ENCODE measurements around the gene PPP6R3. TPM values are rescaled to one million over a fixed set of nuclear protein-coding genes. Genes with fewer than 3 reads are reported as not detected.

Gene PPP6R3
- total and polyA plus RNA-seq, 2 experiments from 2014 or later = 31.5 to 108 TPM

- 100% methylated on average over 2 of the region's 2 CpGs for WGBS (ENCODE audit: low lambda C conversion rate, missing lambda C conversion rate)
- Histone ChIP-seq H3K27ac (no peak overlapping the region), H3K27me3 (no peaks in the 10 kb centered on the region), H3K9me3 (ENCODE audit: low read depth) (no peaks in the 10 kb centered on the region), H3K9me2 (replicated peaks; ENCODE audit: insufficient read depth) (no peaks in the 10 kb centered on the region), H3K4me1 (ENCODE audit: insufficient read depth) (peaks cover 24% of the 10 kb centered on the region), H3K36me3 (replicated peaks; ENCODE audit: insufficient read depth, low read depth) (no peaks in the 10 kb centered on the region), H4K20me1 (ENCODE audit: insufficient read depth, poor library complexity, severe bottlenecking) (peaks cover 98% of the 10 kb centered on the region), H2AFZ (no peak overlapping the region), H3K4me3 (no peak overlapping the region), H3K4me2 (no peak overlapping the region), H3K79me2 (peaks cover 99% of the 10 kb centered on the region)
- DNase-seq (ENCODE audit: low spot score) = no peak
- TF ChIP-seq CTCF (IDR thresholded peaks at IDR 0.05; ENCODE audit: poor library complexity) (no peak), EZH2phosphoT487 (IDR thresholded peaks at IDR 0.05; ENCODE audit: low read depth, severe bottlenecking, unreplicated experiment) (no peak), EZH2 (IDR thresholded peaks at IDR 0.05; ENCODE audit: borderline replicate concordance) (no peak)
Observed at GRCh38 chr11:68500206-68500605, 39.7 kb downstream of the PPP6R3 start.

GRCh38 chr11:68501813-68502212 is 41.3 kb downstream of the PPP6R3 start:
- TF ChIP-seq EZH2 (IDR thresholded peaks at IDR 0.05; ENCODE audit: borderline replicate concordance) (no peak), CTCF (IDR thresholded peaks at IDR 0.05; ENCODE audit: poor library complexity) (no peak), EZH2phosphoT487 (IDR thresholded peaks at IDR 0.05; ENCODE audit: low read depth, severe bottlenecking, unreplicated experiment) (no peak)
- no peak overlapping the region for H3K4me2 ChIP-seq
- DNase-seq (ENCODE audit: low spot score) = no peak
- H3K4me3 ChIP-seq = no peak overlapping the region
- no peak overlapping the region for H3K27ac ChIP-seq
- no peaks in the 10 kb centered on the region for H3K9me2 ChIP-seq (replicated peaks; ENCODE audit: insufficient read depth)
- H4K20me1 ChIP-seq (ENCODE audit: insufficient read depth, poor library complexity, severe bottlenecking) = peaks cover 98% of the 10 kb centered on the region
- no peak overlapping the region for H2AFZ ChIP-seq
- 97% methylated on average over 6 of the region's 6 CpGs for WGBS (ENCODE audit: low lambda C conversion rate, missing lambda C conversion rate)
- peaks cover 99% of the 10 kb centered on the region for H3K79me2 ChIP-seq
- peaks cover 31% of the 10 kb centered on the region for H3K4me1 ChIP-seq (ENCODE audit: insufficient read depth)
- H3K27me3 ChIP-seq = no peaks in the 10 kb centered on the region
- no peaks in the 10 kb centered on the region for H3K36me3 ChIP-seq (replicated peaks; ENCODE audit: insufficient read depth, low read depth)
- no peaks in the 10 kb centered on the region for H3K9me3 ChIP-seq (ENCODE audit: low read depth)

GRCh38 chr11:68503251-68503687 is 42.7 kb downstream of the PPP6R3 start:
- H3K9me3 ChIP-seq (ENCODE audit: low read depth) = no peaks in the 10 kb centered on the region
- TF ChIP-seq CTCF (IDR thresholded peaks at IDR 0.05; ENCODE audit: poor library complexity) (no peak), EZH2phosphoT487 (IDR thresholded peaks at IDR 0.05; ENCODE audit: low read depth, severe bottlenecking, unreplicated experiment) (no peak), EZH2 (IDR thresholded peaks at IDR 0.05; ENCODE audit: borderline replicate concordance) (no peak)
- H3K79me2 ChIP-seq = peaks cover 100% of the 10 kb centered on the region
- no peak overlapping the region for H3K4me2 ChIP-seq
- H3K27me3 ChIP-seq = no peaks in the 10 kb centered on the region
- H2AFZ ChIP-seq = no peak overlapping the region
- H3K27ac ChIP-seq = peak overlapping the region; percentile 41
- H4K20me1 ChIP-seq (ENCODE audit: insufficient read depth, poor library complexity, severe bottlenecking) = peaks cover 100% of the 10 kb centered on the region
- H3K4me3 ChIP-seq = no peak overlapping the region
- no peaks in the 10 kb centered on the region for H3K9me2 ChIP-seq (replicated peaks; ENCODE audit: insufficient read depth)
- DNase-seq (ENCODE audit: low spot score) = no peak
- WGBS (ENCODE audit: low lambda C conversion rate, missing lambda C conversion rate) = 72% methylated on average over 9 of the region's 9 CpGs
- peaks cover 31% of the 10 kb centered on the region for H3K4me1 ChIP-seq (ENCODE audit: insufficient read depth)
- no peaks in the 10 kb centered on the region for H3K36me3 ChIP-seq (replicated peaks; ENCODE audit: insufficient read depth, low read depth)

- Histone ChIP-seq H4K20me1 (ENCODE audit: insufficient read depth, poor library complexity, severe bottlenecking) (peaks cover 100% of the 10 kb centered on the region), H3K9me3 (ENCODE audit: low read depth) (no peaks in the 10 kb centered on the region), H3K4me2 (no peak overlapping the region), H3K4me1 (ENCODE audit: insufficient read depth) (peaks cover 29% of the 10 kb centered on the region), H3K36me3 (replicated peaks; ENCODE audit: insufficient read depth, low read depth) (no peaks in the 10 kb centered on the region), H3K27me3 (no peaks in the 10 kb centered on the region), H3K9me2 (replicated peaks; ENCODE audit: insufficient read depth) (no peaks in the 10 kb centered on the region), H2AFZ (no peak overlapping the region), H3K27ac (no peak overlapping the region), H3K4me3 (no peak overlapping the region), H3K79me2 (peaks cover 100% of the 10 kb centered on the region)
- 84% methylated on average over 3 of the region's 3 CpGs for WGBS (ENCODE audit: low lambda C conversion rate, missing lambda C conversion rate)
- DNase-seq (ENCODE audit: low spot score) = no peak
- TF ChIP-seq EZH2 (IDR thresholded peaks at IDR 0.05; ENCODE audit: borderline replicate concordance) = no peak
- no peak for TF ChIP-seq EZH2phosphoT487 (IDR thresholded peaks at IDR 0.05; ENCODE audit: low read depth, severe bottlenecking, unreplicated experiment)
- no peak for TF ChIP-seq CTCF (IDR thresholded peaks at IDR 0.05; ENCODE audit: poor library complexity)
Observed at GRCh38 chr11:68503792-68504191, 43.2 kb downstream of the PPP6R3 start.
